D341Med (cell line): ENCODE measurements around the gene RBAK.
"Not testable (repeated sequence)": the region's sequence is repeated elsewhere in the genome, so short reads cannot be mapped to it uniquely, and the experiment has no call there.

Experiments
- DNase-seq: peaks from one replicate; pipeline ENCODE4 v3.0.0; 2012; ENCODE audit warnings: low spot score

The RBAK gene

GRCh38 chr7:5045558-5046396, at the start of gene RBAK:
TSS of gene RBAK (plus strand) at chr7:5045860. CDS start at chr7:5048077, 2,217 bp downstream.
- DNase-seq = peak; percentile 95

GRCh38 chr7:4996696-4997222, 48.9 kb upstream of the RBAK start:
- no peak for DNase-seq

GRCh38 chr7:4998244-4998643, 47.4 kb upstream of the RBAK start:
- no peak for DNase-seq

- DNase-seq = no peak
Measured at GRCh38 chr7:4998910-4999309, 46.8 kb upstream of the RBAK start.

GRCh38 chr7:4999369-4999950, 46.2 kb upstream of the RBAK start:
- no peak for DNase-seq

- DNase-seq = no peak
Measured at GRCh38 chr7:5001003-5001402, 44.7 kb upstream of the RBAK start.

GRCh38 chr7:5001911-5002310, 43.7 kb upstream of the RBAK start:
- DNase-seq = no peak

GRCh38 chr7:5005066-5005465, 40.6 kb upstream of the RBAK start:
- no peak for DNase-seq

- DNase-seq = no peak
Measured at GRCh38 chr7:5012985-5013384, 32.7 kb upstream of the RBAK start.

- not testable (repeated sequence) for DNase-seq
Measured at GRCh38 chr7:5015936-5016335, 29.7 kb upstream of the RBAK start.

GRCh38 chr7:5017626-5018025, 28.0 kb upstream of the RBAK start:
- not testable (repeated sequence) for DNase-seq

GRCh38 chr7:5020098-5020497, 25.6 kb upstream of the RBAK start:
- DNase-seq = no peak

GRCh38 chr7:5020976-5021550, 24.6 kb upstream of the RBAK start:
- not testable (repeated sequence) for DNase-seq

- DNase-seq = not testable (repeated sequence)
Measured at GRCh38 chr7:5023626-5024025, 22.0 kb upstream of the RBAK start.

- DNase-seq = not testable (repeated sequence)
Measured at GRCh38 chr7:5027796-5028410, 17.8 kb upstream of the RBAK start.

GRCh38 chr7:5033186-5033585, 12.5 kb upstream of the RBAK start:
- DNase-seq = not testable (repeated sequence)

- DNase-seq = no peak
Measured at GRCh38 chr7:5035276-5035675, 10.4 kb upstream of the RBAK start.

- no peak for DNase-seq
Measured at GRCh38 chr7:5036446-5036845, 9.2 kb upstream of the RBAK start.

GRCh38 chr7:5041047-5041446, 4.6 kb upstream of the RBAK start:
- no peak for DNase-seq

- DNase-seq = no peak
Measured at GRCh38 chr7:5043661-5044060, 2.0 kb upstream of the RBAK start.

GRCh38 chr7:5046397-5046732, 705 bp downstream of the RBAK start:
- not testable (repeated sequence) for DNase-seq

- DNase-seq = not testable (repeated sequence)
Measured at GRCh38 chr7:5047127-5047526, 1.5 kb downstream of the RBAK start.

GRCh38 chr7:5050676-5051075, 5.0 kb downstream of the RBAK start:
- DNase-seq = no peak
